ENCODE measurements around the gene SETD4. TPM values are rescaled to one million over a fixed set of nuclear protein-coding genes. Genes with fewer than 3 reads are reported as not detected.

SETD4 gene
- total RNA-seq, 1 experiment from 2014 or later = 22.6 TPM

- DNase-seq (ENCODE audit: unreplicated experiment) = no peak
- H3K36me3 Mint-ChIP-seq (ENCODE audit: insufficient read depth, unreplicated experiment) = no peaks in the 10 kb centered on the region
- no peaks in the 10 kb centered on the region for H3K27me3 Mint-ChIP-seq (ENCODE audit: insufficient read depth, unreplicated experiment)
- no peak overlapping the region for H3K27ac Mint-ChIP-seq (ENCODE audit: low read depth, unreplicated experiment)
- CTCF ChIA-PET = interaction anchor here (0.6 to 0.7 kb wide), 2 partner anchors 225 to 494 kb away, joined by 3 to 4 read pairs; no protein-coding TSS in a partner anchor
- intact Hi-C loops (cut with micrococcal nuclease) = no loop called here
- no peak overlapping the region for H3K4me3 Mint-ChIP-seq (ENCODE audit: unreplicated experiment)
- POLR2A ChIA-PET = interaction anchor here (1.0 to 2.3 kb wide), 6 partner anchors 17 to 39 kb away, joined by 4 to 14 read pairs (median 5); partner anchors contain the start of genes CBR1 and SETD4
- TF ChIP-seq CTCF (IDR thresholded peaks at IDR 0.05; ENCODE audit: unreplicated experiment) = no peak
- no TSS peak for BruUV-seq (replicated peaks)
- H3K9me3 Mint-ChIP-seq (ENCODE audit: unreplicated experiment) = peaks cover under 1% of the 10 kb centered on the region
- H3K4me1 Mint-ChIP-seq (ENCODE audit: insufficient read depth, unreplicated experiment) = peaks cover 12% of the 10 kb centered on the region
Measured at GRCh38 chr21:36099000-36099399, 38.7 kb upstream of the SETD4 start.

- Mint-ChIP-seq H3K4me3 (ENCODE audit: unreplicated experiment) (no peak overlapping the region), H3K36me3 (ENCODE audit: insufficient read depth, unreplicated experiment) (no peaks in the 10 kb centered on the region), H3K4me1 (ENCODE audit: insufficient read depth, unreplicated experiment) (peaks cover 12% of the 10 kb centered on the region), H3K27me3 (ENCODE audit: insufficient read depth, unreplicated experiment) (no peaks in the 10 kb centered on the region), H3K27ac (ENCODE audit: low read depth, unreplicated experiment) (no peak overlapping the region), H3K9me3 (ENCODE audit: unreplicated experiment) (peaks cover 9% of the 10 kb centered on the region)
- BruUV-seq (replicated peaks) = no TSS peak
- no peak for DNase-seq (ENCODE audit: unreplicated experiment)
- POLR2A ChIA-PET = interaction anchor here (0.6 to 2.3 kb wide), 7 partner anchors 16 to 111 kb away, joined by 3 to 14 read pairs (median 4); partner anchors contain the start of genes CBR1 and SETD4
- TF ChIP-seq CTCF (IDR thresholded peaks at IDR 0.05; ENCODE audit: unreplicated experiment) = no peak
- CTCF ChIA-PET = interaction anchor here (0.7 to 1.5 kb wide), 3 partner anchors 11 to 493 kb away, joined by 3 to 4 read pairs (median 3); no protein-coding TSS in a partner anchor
- intact Hi-C loops (cut with micrococcal nuclease) = no loop called here
Measured at GRCh38 chr21:36098182-36098532, 37.8 kb upstream of the SETD4 start.

DNA sequence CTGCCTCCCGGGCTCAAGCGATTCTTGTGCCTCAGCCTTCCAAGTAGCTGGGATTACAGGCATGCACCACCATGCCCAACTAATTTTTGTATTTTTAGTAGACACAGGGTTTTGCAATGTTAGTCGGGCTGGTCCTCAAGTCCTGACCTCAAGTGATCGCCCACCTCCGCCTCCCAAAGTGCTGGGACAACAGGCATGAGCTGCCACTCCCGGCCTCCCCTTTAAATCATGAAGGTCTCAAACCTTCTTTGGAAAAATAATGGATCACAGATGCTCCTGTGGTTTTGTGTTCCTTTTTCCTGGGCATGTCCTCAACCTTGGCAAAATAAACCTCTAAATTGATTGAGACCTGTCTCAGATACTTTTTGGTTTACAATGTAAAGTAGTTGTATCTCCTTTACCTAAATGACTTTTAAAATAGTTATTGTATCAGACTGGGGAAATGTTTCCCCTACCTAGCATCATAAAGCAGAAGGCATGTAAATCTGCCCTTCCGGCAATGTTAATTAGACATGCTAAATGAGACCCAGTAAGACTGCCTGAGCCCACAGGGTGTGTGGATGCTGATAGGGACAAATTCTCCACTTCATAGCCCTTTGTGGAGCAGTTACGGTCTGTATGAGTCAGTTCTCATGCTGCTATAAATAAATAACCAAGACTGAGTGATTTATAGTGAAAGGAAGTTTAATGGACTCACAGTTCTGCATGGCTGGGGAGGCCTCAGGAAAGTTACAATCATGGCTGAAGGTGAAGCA is 37.3 kb upstream of the SETD4 start:
- Mint-ChIP-seq H3K4me3 (ENCODE audit: unreplicated experiment) (no peak overlapping the region), H3K4me1 (ENCODE audit: insufficient read depth, unreplicated experiment) (peaks cover 12% of the 10 kb centered on the region), H3K27me3 (ENCODE audit: insufficient read depth, unreplicated experiment) (no peaks in the 10 kb centered on the region), H3K9me3 (ENCODE audit: unreplicated experiment) (peaks cover 10% of the 10 kb centered on the region), H3K36me3 (ENCODE audit: insufficient read depth, unreplicated experiment) (no peaks in the 10 kb centered on the region), H3K27ac (ENCODE audit: low read depth, unreplicated experiment) (no peak overlapping the region)
- intact Hi-C loops (cut with micrococcal nuclease) = no loop called here
- BruUV-seq (replicated peaks) = no TSS peak
- CTCF ChIA-PET = interaction anchor here (0.7 to 1.5 kb wide), 5 partner anchors 11 to 1204 kb away, joined by 3 to 4 read pairs (median 3); no protein-coding TSS in a partner anchor
- POLR2A ChIA-PET = interaction anchor here (0.6 to 2.3 kb wide), 8 partner anchors 12 to 112 kb away, joined by 3 to 14 read pairs (median 4); partner anchors contain the start of genes CBR1 and SETD4
- peak; percentile 10 for DNase-seq (ENCODE audit: unreplicated experiment)
- no peak for TF ChIP-seq CTCF (IDR thresholded peaks at IDR 0.05; ENCODE audit: unreplicated experiment)
